ENCODE data around the gene KDM6A.

DNA sequence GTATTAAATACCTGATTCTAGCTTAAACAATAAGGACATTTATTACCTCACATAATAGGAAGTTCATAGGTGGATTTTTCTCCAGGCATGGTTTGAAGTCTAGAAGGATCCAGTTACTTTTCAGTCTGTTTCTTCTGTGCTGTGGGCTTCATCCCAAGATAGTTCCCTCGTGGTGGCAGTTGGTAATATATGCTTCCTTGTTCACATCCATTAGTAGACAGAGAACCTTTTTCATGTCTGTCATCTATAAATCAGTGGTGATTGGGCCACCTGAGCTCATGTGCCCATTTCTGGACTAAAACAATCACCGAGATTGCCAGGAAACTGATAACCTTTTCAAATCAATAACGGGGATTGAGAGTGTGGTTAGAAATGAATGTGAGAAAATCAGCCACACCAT lies 97.7 kb downstream of the KDM6A start:
- TF ChIP-seq EZH2 (IDR thresholded peaks at IDR 0.05; ENCODE audit: borderline replicate concordance, low read length): no peak
- TF ChIP-seq, protein P1, sequence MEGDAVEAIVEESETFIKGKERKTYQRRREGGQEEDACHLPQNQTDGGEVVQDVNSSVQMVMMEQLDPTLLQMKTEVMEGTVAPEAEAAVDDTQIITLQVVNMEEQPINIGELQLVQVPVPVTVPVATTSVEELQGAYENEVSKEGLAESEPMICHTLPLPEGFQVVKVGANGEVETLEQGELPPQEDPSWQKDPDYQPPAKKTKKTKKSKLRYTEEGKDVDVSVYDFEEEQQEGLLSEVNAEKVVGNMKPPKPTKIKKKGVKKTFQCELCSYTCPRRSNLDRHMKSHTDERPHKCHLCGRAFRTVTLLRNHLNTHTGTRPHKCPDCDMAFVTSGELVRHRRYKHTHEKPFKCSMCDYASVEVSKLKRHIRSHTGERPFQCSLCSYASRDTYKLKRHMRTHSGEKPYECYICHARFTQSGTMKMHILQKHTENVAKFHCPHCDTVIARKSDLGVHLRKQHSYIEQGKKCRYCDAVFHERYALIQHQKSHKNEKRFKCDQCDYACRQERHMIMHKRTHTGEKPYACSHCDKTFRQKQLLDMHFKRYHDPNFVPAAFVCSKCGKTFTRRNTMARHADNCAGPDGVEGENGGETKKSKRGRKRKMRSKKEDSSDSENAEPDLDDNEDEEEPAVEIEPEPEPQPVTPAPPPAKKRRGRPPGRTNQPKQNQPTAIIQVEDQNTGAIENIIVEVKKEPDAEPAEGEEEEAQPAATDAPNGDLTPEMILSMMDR (IDR thresholded peaks at IDR 0.05; ENCODE audit: low read length): no peak
